ENCODE results near the gene NR2C1. TPM values are rescaled to one million over a fixed set of nuclear protein-coding genes. Genes with fewer than 3 reads are reported as not detected.

Gene NR2C1
- total and polyA plus RNA-seq, 9 of the 15 experiments (the other 6 are each of a cell fraction or from before 2014, with no cell fraction given), result 8.5 to 42.4 (median 35.6) TPM

GRCh38 chr12:95073698-95074520, 491 bp upstream of the NR2C1 start (continued):
- TF ChIP-seq ZNF133 (CRISPR knock-in tag; IDR thresholded peaks at IDR 0.05), result no peak
- no peak for TF ChIP-seq KAT8 (IDR thresholded peaks at IDR 0.05; ENCODE audit: low read depth)
- no peak for TF ChIP-seq RBM34 (IDR thresholded peaks at IDR 0.05; ENCODE audit: borderline replicate concordance, insufficient read depth, low read length)
- TF ChIP-seq ZNF318 (IDR thresholded peaks at IDR 0.05; ENCODE audit: borderline replicate concordance in 1 of 2, low read depth in 1 of 2), result no peak
- no peak for TF ChIP-seq RAD51 (IDR thresholded peaks at IDR 0.05; ENCODE audit: borderline replicate concordance, low read depth)
- no peak for TF ChIP-seq TAF9B (IDR thresholded peaks at IDR 0.05; ENCODE audit: partially characterized antibody)
- no peak; the same call in 1 of the 2 replicates for TF ChIP-seq TRIM28 (IDR thresholded peaks at IDR 0.05)
- TF ChIP-seq ZNF311 (CRISPR knock-in tag; IDR thresholded peaks at IDR 0.05), result no peak

All from K562 (cell line).